ENCODE results near the gene CLDN1. TPM values are rescaled to one million over a fixed set of nuclear protein-coding genes. Genes with fewer than 3 reads are reported as not detected.

CLDN1 gene
- polyA plus RNA-seq, 1 of the 3 experiments (the other 2 are of a cell fraction) = 0.82 TPM

DNA sequence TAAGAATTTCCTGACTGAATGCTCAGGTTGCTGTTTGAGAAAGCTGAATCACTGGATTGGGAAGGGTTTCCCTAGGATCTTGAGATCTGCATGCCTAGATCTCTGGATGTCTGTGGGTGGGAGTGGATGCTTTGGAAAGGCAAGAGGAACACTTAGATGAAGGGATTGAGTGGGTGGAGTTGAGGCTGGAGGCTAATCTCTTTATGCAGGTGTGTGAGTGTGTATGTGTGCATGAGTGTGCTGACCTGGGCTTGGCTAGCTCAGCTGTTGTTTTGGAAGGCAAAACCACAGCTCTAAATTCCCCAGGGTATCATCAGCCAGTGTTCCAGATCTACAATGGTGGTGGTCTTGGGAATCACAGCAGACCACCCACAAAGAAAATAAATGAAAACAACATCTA lies 60.5 kb downstream of the CLDN1 start:
- H3K9me2 ChIP-seq = no peaks in the 10 kb centered on the region
- H3K4me1 ChIP-seq (ENCODE audit: control insufficient read depth in 1 of 2, insufficient read depth in 2 of 2, low read depth in 1 of 2, low read length in 1 of 2) = no peaks in the 10 kb centered on the region
- no peaks in the 10 kb centered on the region; the same call in 1 of the 2 replicates for H3K27me3 ChIP-seq (ENCODE audit: insufficient read depth)
- no peak overlapping the region for H3K9ac ChIP-seq
- ChIA-PET CTCF (no interaction called here), POLR2A (no interaction called here)
- H2AFZ ChIP-seq (ENCODE audit: low read depth) = no peak overlapping the region
- no peak overlapping the region for H3K4me3 ChIP-seq (ENCODE audit: low read depth in 2 of 2, low read length in 1 of 2)
- H3K36me3 ChIP-seq (replicated peaks in 1 of 2; ENCODE audit: control insufficient read depth in 1 of 2, insufficient read depth in 2 of 2, low read length in 1 of 2) = no peaks in the 10 kb centered on the region
- TF ChIP-seq RCOR1 (IDR thresholded peaks at IDR 0.05; ENCODE audit: low read length) (no peak), ELF1 (IDR thresholded peaks at IDR 0.05) (no peak), RXRA (IDR thresholded peaks at IDR 0.05; ENCODE audit: borderline replicate concordance, low read depth) (no peak), FOSL2 (IDR thresholded peaks at IDR 0.05; ENCODE audit: borderline replicate concordance, low read depth) (no peak), RAD21 (IDR thresholded peaks at IDR 0.05; ENCODE audit: low read length) (no peak), GATA2 (CRISPR knock-in tag; IDR thresholded peaks at IDR 0.05) (no peak)
- TF ChIP-seq, protein P1, sequence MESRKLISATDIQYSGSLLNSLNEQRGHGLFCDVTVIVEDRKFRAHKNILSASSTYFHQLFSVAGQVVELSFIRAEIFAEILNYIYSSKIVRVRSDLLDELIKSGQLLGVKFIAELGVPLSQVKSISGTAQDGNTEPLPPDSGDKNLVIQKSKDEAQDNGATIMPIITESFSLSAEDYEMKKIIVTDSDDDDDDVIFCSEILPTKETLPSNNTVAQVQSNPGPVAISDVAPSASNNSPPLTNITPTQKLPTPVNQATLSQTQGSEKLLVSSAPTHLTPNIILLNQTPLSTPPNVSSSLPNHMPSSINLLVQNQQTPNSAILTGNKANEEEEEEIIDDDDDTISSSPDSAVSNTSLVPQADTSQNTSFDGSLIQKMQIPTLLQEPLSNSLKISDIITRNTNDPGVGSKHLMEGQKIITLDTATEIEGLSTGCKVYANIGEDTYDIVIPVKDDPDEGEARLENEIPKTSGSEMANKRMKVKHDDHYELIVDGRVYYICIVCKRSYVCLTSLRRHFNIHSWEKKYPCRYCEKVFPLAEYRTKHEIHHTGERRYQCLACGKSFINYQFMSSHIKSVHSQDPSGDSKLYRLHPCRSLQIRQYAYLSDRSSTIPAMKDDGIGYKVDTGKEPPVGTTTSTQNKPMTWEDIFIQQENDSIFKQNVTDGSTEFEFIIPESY (IDR thresholded peaks at IDR 0.05; ENCODE audit: borderline replicate concordance, low read depth) = no peak
- TF ChIP-seq, protein P2, sequence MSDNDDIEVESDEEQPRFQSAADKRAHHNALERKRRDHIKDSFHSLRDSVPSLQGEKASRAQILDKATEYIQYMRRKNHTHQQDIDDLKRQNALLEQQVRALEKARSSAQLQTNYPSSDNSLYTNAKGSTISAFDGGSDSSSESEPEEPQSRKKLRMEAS (IDR thresholded peaks at IDR 0.05; ENCODE audit: low read depth) = no peak
- H3K27ac ChIP-seq (ENCODE audit: low read depth in 2 of 2, low read length in 1 of 2) = no peak overlapping the region
- H3K9me3 ChIP-seq = no peaks in the 10 kb centered on the region
- DNase-seq = no peak
- no peak overlapping the region for H3K4me2 ChIP-seq
- no peaks in the 10 kb centered on the region for H4K20me1 ChIP-seq (ENCODE audit: insufficient read depth)
- H3K79me2 ChIP-seq (ENCODE audit: insufficient read depth) = no peaks in the 10 kb centered on the region
- H3F3A ChIP-seq (replicated peaks; ENCODE audit: insufficient read depth) = no peaks in the 10 kb centered on the region

DNA sequence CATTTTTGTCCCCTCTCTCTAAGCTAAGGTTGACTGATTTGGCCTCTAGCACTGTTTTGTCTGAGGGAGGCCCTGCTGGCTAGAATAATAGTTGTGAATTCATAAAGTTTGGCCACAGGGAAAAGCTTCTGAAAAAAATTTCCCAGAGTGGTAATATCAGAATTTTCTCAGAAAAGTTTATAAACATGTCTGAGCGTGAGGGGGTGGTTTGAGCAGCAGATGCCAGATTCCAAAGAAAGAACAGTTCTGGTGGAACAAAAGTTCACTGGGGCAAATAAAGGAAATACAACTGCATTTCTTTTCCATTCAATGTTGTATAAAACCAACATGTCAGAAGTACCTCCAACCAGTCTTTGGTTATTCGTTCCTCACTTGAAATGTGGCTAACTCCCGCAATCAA lies 61.2 kb downstream of the CLDN1 start:
- WGBS (ENCODE audit: low lambda C conversion rate) = 20% methylated on average over 3 of the region's 3 CpGs
- no peak overlapping the region for H3K4me2 ChIP-seq
- no peak overlapping the region for H2AFZ ChIP-seq (ENCODE audit: low read depth)
- no peaks in the 10 kb centered on the region for H3K79me2 ChIP-seq (ENCODE audit: insufficient read depth)
- H3K27me3 ChIP-seq (ENCODE audit: insufficient read depth) = no peaks in the 10 kb centered on the region; the same call in 1 of the 2 replicates
- H3K36me3 ChIP-seq (replicated peaks in 1 of 2; ENCODE audit: control insufficient read depth in 1 of 2, insufficient read depth in 2 of 2, low read length in 1 of 2) = no peaks in the 10 kb centered on the region
- no peaks in the 10 kb centered on the region for H3K9me2 ChIP-seq
- no peak overlapping the region for H3K9ac ChIP-seq
- POLR2A ChIA-PET = no interaction called here
- no peak overlapping the region for H3K27ac ChIP-seq (ENCODE audit: low read depth in 2 of 2, low read length in 1 of 2)
- TF ChIP-seq SIN3A (IDR thresholded peaks at IDR 0.05; ENCODE audit: borderline replicate concordance, low read depth, low read length) = no peak
- no peak for TF ChIP-seq RXRA (IDR thresholded peaks at IDR 0.05; ENCODE audit: borderline replicate concordance, low read depth)
- TF ChIP-seq, protein P3, sequence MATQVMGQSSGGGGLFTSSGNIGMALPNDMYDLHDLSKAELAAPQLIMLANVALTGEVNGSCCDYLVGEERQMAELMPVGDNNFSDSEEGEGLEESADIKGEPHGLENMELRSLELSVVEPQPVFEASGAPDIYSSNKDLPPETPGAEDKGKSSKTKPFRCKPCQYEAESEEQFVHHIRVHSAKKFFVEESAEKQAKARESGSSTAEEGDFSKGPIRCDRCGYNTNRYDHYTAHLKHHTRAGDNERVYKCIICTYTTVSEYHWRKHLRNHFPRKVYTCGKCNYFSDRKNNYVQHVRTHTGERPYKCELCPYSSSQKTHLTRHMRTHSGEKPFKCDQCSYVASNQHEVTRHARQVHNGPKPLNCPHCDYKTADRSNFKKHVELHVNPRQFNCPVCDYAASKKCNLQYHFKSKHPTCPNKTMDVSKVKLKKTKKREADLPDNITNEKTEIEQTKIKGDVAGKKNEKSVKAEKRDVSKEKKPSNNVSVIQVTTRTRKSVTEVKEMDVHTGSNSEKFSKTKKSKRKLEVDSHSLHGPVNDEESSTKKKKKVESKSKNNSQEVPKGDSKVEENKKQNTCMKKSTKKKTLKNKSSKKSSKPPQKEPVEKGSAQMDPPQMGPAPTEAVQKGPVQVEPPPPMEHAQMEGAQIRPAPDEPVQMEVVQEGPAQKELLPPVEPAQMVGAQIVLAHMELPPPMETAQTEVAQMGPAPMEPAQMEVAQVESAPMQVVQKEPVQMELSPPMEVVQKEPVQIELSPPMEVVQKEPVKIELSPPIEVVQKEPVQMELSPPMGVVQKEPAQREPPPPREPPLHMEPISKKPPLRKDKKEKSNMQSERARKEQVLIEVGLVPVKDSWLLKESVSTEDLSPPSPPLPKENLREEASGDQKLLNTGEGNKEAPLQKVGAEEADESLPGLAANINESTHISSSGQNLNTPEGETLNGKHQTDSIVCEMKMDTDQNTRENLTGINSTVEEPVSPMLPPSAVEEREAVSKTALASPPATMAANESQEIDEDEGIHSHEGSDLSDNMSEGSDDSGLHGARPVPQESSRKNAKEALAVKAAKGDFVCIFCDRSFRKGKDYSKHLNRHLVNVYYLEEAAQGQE (IDR thresholded peaks at IDR 0.05; ENCODE audit: low read depth, low read length) = no peak
- TF ChIP-seq TEAD4 (IDR thresholded peaks at IDR 0.05; ENCODE audit: borderline replicate concordance, insufficient read depth) = no peak
- DNase-seq = no peak
- H3K4me1 ChIP-seq (ENCODE audit: control insufficient read depth in 1 of 2, insufficient read depth in 2 of 2, low read depth in 1 of 2, low read length in 1 of 2) = no peaks in the 10 kb centered on the region
- CTCF ChIA-PET = no interaction called here
- H3F3A ChIP-seq (replicated peaks; ENCODE audit: insufficient read depth) = no peaks in the 10 kb centered on the region
- H3K9me3 ChIP-seq = no peaks in the 10 kb centered on the region
- H3K4me3 ChIP-seq (ENCODE audit: low read depth in 2 of 2, low read length in 1 of 2) = no peak overlapping the region
- no peaks in the 10 kb centered on the region for H4K20me1 ChIP-seq (ENCODE audit: insufficient read depth)

Measured in SK-N-SH (cell line).